ENCODE results near the gene MST1R.

MST1R gene

DNA sequence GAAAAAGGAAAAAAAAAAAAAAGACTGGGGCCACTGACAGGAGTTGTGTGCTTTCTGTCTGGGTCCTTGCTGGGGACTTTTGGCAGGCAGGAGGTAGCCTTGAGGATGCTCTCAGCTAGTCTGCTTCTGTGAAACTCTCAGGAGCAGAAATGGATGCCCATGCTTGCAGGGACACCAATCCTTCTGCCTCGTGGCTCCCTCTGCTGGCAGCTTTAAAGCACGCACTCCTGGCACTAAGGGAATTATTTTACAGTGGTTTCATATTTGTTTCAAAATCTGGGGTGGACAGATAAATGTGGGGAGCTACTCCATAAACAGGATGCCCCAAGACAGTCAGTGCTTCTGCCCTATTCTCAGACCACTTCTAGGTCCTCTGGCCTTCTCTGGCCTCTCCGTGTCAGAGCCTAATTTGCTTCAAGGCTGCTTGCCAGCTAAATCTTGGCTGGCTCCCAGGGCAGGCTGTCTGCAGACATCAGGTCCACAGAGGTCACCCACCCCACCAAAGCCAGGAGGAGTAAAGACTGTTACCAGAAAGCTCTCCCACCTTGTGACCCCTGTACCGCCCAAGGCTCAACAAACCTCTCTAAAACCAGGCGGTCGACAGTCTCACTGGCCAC lies 64.4 kb downstream of the MST1R start:
- peak; percentile 90 for DNase-seq (ENCODE audit: low spot score)
